Skeletal muscle satellite cell (primary cell): Measurements from ENCODE around the gene RTBDN. TPM values are rescaled to one million over a fixed set of nuclear protein-coding genes. Genes with fewer than 3 reads are reported as not detected.

ENCODE experiments used
- H3K27me3 ChIP-seq: 2 replicates; pipeline ENCODE4 v1.7.0; 2013; ENCODE audit warnings: low read length; ENCODE audit not compliant: control insufficient read depth, insufficient read depth
- H3K36me3 ChIP-seq: 2 replicates; pipeline ENCODE4 v1.7.0; 2013; ENCODE audit warnings: mild to moderate bottlenecking, control low read depth, low read length; ENCODE audit not compliant: insufficient read depth
- H3K4me1 ChIP-seq: 2 replicates; pipeline ENCODE4 v1.7.0; 2013; ENCODE audit warnings: low read length; ENCODE audit not compliant: control insufficient read depth, insufficient read depth
- H3K4me2 ChIP-seq: 2 replicates; pipeline ENCODE4 v1.7.0; 2013; ENCODE audit warnings: mild to moderate bottlenecking, low read length
- H3K4me3 ChIP-seq: 2 replicates; pipeline ENCODE4 v1.7.0; 2013; ENCODE audit warnings: low read length
- H3K9ac ChIP-seq: 2 replicates; pipeline ENCODE4 v1.7.0; 2013; ENCODE audit warnings: mild to moderate bottlenecking, low read depth, low read length, moderate library complexity
- H3K9me3 ChIP-seq: replicated peaks from 2 replicates; pipeline ENCODE4 v1.7.0; 2013; ENCODE audit warnings: mild to moderate bottlenecking, control low read depth, low read length
- small RNA-seq: library from RNA; depleted of rRNA; stranded (forward); fragments of <200 nt; gene quantifications from one replicate; pipeline ENCODE3, GENCODE V24; 2012

RTBDN gene

DNA sequence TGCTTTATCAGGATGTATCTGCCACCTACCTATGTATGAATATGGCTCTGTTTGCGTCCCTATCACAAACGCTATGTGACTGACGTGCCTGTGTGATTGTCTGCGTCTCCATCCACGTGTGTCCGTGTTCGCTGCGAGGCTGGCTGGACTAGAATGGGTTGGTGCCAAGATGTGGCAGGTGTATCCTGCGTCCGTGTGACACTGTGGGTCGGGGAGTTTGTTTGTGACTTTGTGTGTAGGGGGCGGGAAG lies 52.3 kb downstream of the RTBDN start:
- no peaks in the 10 kb centered on the region for H3K9me3 ChIP-seq
- H3K4me1 ChIP-seq, result peaks cover 71% of the 10 kb centered on the region
- H3K4me2 ChIP-seq, result peak overlapping the region; percentile 91
- no peaks in the 10 kb centered on the region for H3K36me3 ChIP-seq
- no peaks in the 10 kb centered on the region for H3K27me3 ChIP-seq
- H3K9ac ChIP-seq, result peak overlapping the region; percentile 81
- peak overlapping the region; percentile 69 for H3K4me3 ChIP-seq

- Histone ChIP-seq H3K9me3 (no peaks in the 10 kb centered on the region), H3K36me3 (no peaks in the 10 kb centered on the region), H3K27me3 (no peaks in the 10 kb centered on the region), H3K9ac (peak overlapping the region; percentile 86), H3K4me3 (peak overlapping the region; percentile 84), H3K4me1 (peaks cover 49% of the 10 kb centered on the region), H3K4me2 (peak overlapping the region; percentile 91)
Observed at GRCh38 chr19:12779162-12779993, 55.0 kb downstream of the RTBDN start.

DNA sequence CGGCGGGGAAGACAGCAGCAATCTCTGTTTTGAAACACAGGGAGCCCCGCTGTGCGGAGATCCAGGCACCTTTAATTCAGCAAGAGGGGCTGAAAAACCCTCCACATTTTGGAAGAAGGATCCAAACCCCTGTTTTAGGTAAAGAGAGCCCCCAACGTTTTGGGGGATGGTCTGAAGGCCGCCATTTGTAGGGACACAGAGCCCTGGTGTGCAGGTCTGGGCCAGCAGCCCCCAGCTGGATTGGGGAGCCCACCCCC lies 55.5 kb downstream of the RTBDN start:
- Histone ChIP-seq H3K4me1 (peaks cover 46% of the 10 kb centered on the region), H3K4me3 (peak overlapping the region; percentile 84)

GRCh38 chr19:12778017-12778904 lies 56.1 kb downstream of the RTBDN start:
- Histone ChIP-seq H3K9ac (peak overlapping the region; percentile 86), H3K4me2 (peak overlapping the region; percentile 91), H3K4me1 (peaks cover 46% of the 10 kb centered on the region), H3K4me3 (peak overlapping the region; percentile 84), H3K27me3 (no peaks in the 10 kb centered on the region), H3K36me3 (no peaks in the 10 kb centered on the region), H3K9me3 (no peaks in the 10 kb centered on the region)

More for the DNA sequence above, 55.5 kb downstream of the RTBDN start:
- H3K27me3 ChIP-seq, result no peaks in the 10 kb centered on the region
- peak overlapping the region; percentile 91 for H3K4me2 ChIP-seq
- H3K9ac ChIP-seq, result peak overlapping the region; percentile 86
- H3K9me3 ChIP-seq, result no peaks in the 10 kb centered on the region
- H3K36me3 ChIP-seq, result no peaks in the 10 kb centered on the region

- Histone ChIP-seq H3K36me3 (no peaks in the 10 kb centered on the region), H3K9ac (peak overlapping the region; percentile 86), H3K4me3 (peak overlapping the region; percentile 84), H3K4me2 (peak overlapping the region; percentile 91), H3K4me1 (peaks cover 38% of the 10 kb centered on the region), H3K9me3 (no peaks in the 10 kb centered on the region), H3K27me3 (no peaks in the 10 kb centered on the region)
Observed at GRCh38 chr19:12777217-12778016, 57.0 kb downstream of the RTBDN start.

Small RNA genes within 50 kb of the gene (small RNA-seq; reads per million reads assigned to genes)
- not detected for gene MIR5684
- gene MIR6794, result not detected
